Stimulated activated CD4-positive, alpha-beta T cell treated with anti-CD3 and anti-CD28 coated beads, Interleukin-4, amount 100 ng/mL, for 1 hour (primary cell): ENCODE measurements around the gene PARN.

ENCODE experiments used
- DNase-seq: peaks from one replicate; pipeline ENCODE4 v3.0.0-alpha.2; 2020

Gene PARN

GRCh38 chr16:14524979-14525378 is 105.1 kb downstream of the PARN start:
- DNase-seq, result no peak

GRCh38 chr16:14523632-14524031 is 106.4 kb downstream of the PARN start:
- no peak for DNase-seq

GRCh38 chr16:14522671-14523070 is 107.4 kb downstream of the PARN start:
- no peak for DNase-seq

GRCh38 chr16:14520753-14521152 is 109.3 kb downstream of the PARN start:
- DNase-seq, result no peak

GRCh38 chr16:14514967-14515366 is 115.1 kb downstream of the PARN start:
- DNase-seq, result no peak

- no peak for DNase-seq
These were observed 116.5 kb downstream of the PARN start for GRCh38 chr16:14513389-14514107.

- DNase-seq, result no peak
These were observed 118.3 kb downstream of the PARN start for GRCh38 chr16:14511800-14512135.

- DNase-seq, result no peak
These were observed 118.9 kb downstream of the PARN start for GRCh38 chr16:14510939-14511799.

GRCh38 chr16:14510581-14510938 is 119.5 kb downstream of the PARN start:
- DNase-seq, result no peak

- no peak for DNase-seq
These were observed 120.4 kb downstream of the PARN start for GRCh38 chr16:14509675-14510132.

GRCh38 chr16:14509055-14509454 is 121.0 kb downstream of the PARN start:
- DNase-seq, result no peak

GRCh38 chr16:14505846-14506245 is 124.2 kb downstream of the PARN start:
- no peak for DNase-seq

- DNase-seq, result no peak
These were observed 126.9 kb downstream of the PARN start for GRCh38 chr16:14502932-14503741.

- DNase-seq, result no peak
These were observed 127.7 kb downstream of the PARN start for GRCh38 chr16:14502256-14502875.

- no peak for DNase-seq
These were observed 128.5 kb downstream of the PARN start for GRCh38 chr16:14501331-14502255.

- DNase-seq, result no peak
These were observed 129.3 kb downstream of the PARN start for GRCh38 chr16:14500791-14501190.

- no peak for DNase-seq
These were observed 130.9 kb downstream of the PARN start for GRCh38 chr16:14499110-14499509.

- no peak for DNase-seq
These were observed 132.6 kb downstream of the PARN start for GRCh38 chr16:14497245-14498082.

GRCh38 chr16:14496786-14497185 is 133.3 kb downstream of the PARN start:
- no peak for DNase-seq

GRCh38 chr16:14496047-14496770 is 133.9 kb downstream of the PARN start:
- DNase-seq, result no peak
